Measurements from ENCODE around the gene EIF3K.

The EIF3K gene

GRCh38 chr19:38682872-38683392 lies 63.9 kb downstream of the EIF3K start:
- Histone ChIP-seq H3K4me1 (ENCODE audit: control insufficient read depth, insufficient read depth, low read length) (peaks cover 41% of the 10 kb centered on the region), H3K9me3 (ENCODE audit: control insufficient read depth, insufficient read depth, low read depth, low read length) (no peaks in the 10 kb centered on the region), H3K36me3 (ENCODE audit: control insufficient read depth in 2 of 2, insufficient read depth in 1 of 2, low read length in 2 of 2) (peaks cover 6 to 27% of the 10 kb centered on the region in 2 experiments), H3K27ac (ENCODE audit: extremely low read depth, low read depth, low read length) (peak overlapping the region; percentile 98), H3K4me3 (ENCODE audit: low read depth, low read length) (no peak overlapping the region)
- POLR2A ChIA-PET: interaction anchor here (0.6 to 2.3 kb wide), 23 partner anchors 9 to 295 kb away, joined by 3 to 63 read pairs (median 4); partner anchors contain the start of genes ACTN4, EIF3K, FAM98C and GGN
- TF ChIP-seq ZNF530 (tag by site-specific recombination; IDR thresholded peaks at IDR 0.05; ENCODE audit: low read depth) (no peak), ZNF624 (tag by site-specific recombination; IDR thresholded peaks at IDR 0.05) (no peak), ZNF677 (tag by site-specific recombination; IDR thresholded peaks at IDR 0.05) (0 out of 2 replicates have a peak, but pooled peaks have one; percentile 6), ZNF26 (tag by site-specific recombination; IDR thresholded peaks at IDR 0.05) (peak; percentile 25; the same call in 1 of the 2 replicates), ZNF324 (tag by site-specific recombination; IDR thresholded peaks at IDR 0.05) (peak; percentile 16; the same call in 1 of the 2 replicates), ZIC2 (tag by site-specific recombination; IDR thresholded peaks at IDR 0.05) (peak; percentile 5; the same call in 1 of the 2 replicates), TRIM28 (IDR thresholded peaks at IDR 0.05; ENCODE audit: borderline replicate concordance, low read length) (peak; percentile 43; the same call in 1 of the 2 replicates), SETDB1 (IDR thresholded peaks at IDR 0.05; ENCODE audit: insufficient read length, low read length) (peak; percentile 27), ZNF639 (tag by site-specific recombination; IDR thresholded peaks at IDR 0.05) (peak; percentile 49; the same call in 1 of the 2 replicates), ZNF341 (tag by site-specific recombination; IDR thresholded peaks at IDR 0.05; ENCODE audit: low read depth) (no peak), ZNF184 (tag by site-specific recombination; IDR thresholded peaks at IDR 0.05) (peak; percentile 38; the same call in 1 of the 2 replicates), OVOL3 (tag by site-specific recombination; IDR thresholded peaks at IDR 0.05) (0 out of 2 replicates have a peak, but pooled peaks have one; percentile 36), SP3 (tag by site-specific recombination; IDR thresholded peaks at IDR 0.05) (no peak)
- TF ChIP-seq, protein P1, sequence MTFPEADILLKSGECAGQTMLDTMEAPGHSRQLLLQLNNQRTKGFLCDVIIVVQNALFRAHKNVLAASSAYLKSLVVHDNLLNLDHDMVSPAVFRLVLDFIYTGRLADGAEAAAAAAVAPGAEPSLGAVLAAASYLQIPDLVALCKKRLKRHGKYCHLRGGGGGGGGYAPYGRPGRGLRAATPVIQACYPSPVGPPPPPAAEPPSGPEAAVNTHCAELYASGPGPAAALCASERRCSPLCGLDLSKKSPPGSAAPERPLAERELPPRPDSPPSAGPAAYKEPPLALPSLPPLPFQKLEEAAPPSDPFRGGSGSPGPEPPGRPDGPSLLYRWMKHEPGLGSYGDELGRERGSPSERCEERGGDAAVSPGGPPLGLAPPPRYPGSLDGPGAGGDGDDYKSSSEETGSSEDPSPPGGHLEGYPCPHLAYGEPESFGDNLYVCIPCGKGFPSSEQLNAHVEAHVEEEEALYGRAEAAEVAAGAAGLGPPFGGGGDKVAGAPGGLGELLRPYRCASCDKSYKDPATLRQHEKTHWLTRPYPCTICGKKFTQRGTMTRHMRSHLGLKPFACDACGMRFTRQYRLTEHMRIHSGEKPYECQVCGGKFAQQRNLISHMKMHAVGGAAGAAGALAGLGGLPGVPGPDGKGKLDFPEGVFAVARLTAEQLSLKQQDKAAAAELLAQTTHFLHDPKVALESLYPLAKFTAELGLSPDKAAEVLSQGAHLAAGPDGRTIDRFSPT (tag by site-specific recombination; IDR thresholded peaks at IDR 0.05): no peak
- TF ChIP-seq, protein P2, sequence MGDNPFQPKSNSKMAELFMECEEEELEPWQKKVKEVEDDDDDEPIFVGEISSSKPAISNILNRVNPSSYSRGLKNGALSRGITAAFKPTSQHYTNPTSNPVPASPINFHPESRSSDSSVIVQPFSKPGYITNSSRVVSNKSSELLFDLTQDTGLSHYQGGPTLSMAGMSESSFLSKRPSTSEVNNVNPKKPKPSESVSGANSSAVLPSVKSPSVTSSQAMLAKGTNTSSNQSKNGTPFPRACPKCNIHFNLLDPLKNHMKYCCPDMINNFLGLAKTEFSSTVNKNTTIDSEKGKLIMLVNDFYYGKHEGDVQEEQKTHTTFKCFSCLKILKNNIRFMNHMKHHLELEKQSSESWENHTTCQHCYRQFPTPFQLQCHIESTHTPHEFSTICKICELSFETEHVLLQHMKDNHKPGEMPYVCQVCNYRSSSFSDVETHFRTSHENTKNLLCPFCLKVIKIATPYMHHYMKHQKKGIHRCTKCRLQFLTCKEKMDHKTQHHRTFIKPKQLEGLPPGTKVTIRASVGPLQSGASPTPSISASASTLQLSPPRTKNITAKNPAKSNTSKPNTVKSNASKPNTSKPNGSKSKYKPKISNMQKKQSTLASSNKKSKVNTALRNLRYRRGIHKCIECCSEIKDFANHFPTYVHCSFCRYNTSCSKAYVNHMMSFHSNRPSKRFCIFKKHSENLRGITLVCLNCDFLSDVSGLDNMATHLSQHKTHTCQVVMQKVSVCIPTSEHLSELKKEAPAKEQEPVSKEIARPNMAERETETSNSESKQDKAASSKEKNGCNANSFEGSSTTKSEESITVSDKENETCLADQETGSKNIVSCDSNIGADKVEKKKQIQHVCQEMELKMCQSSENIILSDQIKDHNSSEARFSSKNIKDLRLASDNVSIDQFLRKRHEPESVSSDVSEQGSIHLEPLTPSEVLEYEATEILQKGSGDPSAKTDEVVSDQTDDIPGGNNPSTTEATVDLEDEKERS (tag by site-specific recombination; IDR thresholded peaks at IDR 0.05): peak; percentile 91; the same call in 1 of the 2 replicates
- TF ChIP-seq, protein P3, sequence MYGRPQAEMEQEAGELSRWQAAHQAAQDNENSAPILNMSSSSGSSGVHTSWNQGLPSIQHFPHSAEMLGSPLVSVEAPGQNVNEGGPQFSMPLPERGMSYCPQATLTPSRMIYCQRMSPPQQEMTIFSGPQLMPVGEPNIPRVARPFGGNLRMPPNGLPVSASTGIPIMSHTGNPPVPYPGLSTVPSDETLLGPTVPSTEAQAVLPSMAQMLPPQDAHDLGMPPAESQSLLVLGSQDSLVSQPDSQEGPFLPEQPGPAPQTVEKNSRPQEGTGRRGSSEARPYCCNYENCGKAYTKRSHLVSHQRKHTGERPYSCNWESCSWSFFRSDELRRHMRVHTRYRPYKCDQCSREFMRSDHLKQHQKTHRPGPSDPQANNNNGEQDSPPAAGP (tag by site-specific recombination; IDR thresholded peaks at IDR 0.05): peak; percentile 24; the same call in 1 of the 2 replicates
- TF ChIP-seq, protein P4, sequence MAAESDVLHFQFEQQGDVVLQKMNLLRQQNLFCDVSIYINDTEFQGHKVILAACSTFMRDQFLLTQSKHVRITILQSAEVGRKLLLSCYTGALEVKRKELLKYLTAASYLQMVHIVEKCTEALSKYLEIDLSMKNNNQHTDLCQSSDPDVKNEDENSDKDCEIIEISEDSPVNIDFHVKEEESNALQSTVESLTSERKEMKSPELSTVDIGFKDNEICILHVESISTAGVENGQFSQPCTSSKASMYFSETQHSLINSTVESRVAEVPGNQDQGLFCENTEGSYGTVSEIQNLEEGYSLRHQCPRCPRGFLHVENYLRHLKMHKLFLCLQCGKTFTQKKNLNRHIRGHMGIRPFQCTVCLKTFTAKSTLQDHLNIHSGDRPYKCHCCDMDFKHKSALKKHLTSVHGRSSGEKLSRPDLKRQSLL (tag by site-specific recombination; IDR thresholded peaks at IDR 0.05): 0 out of 2 replicates have a peak, but pooled peaks have one; percentile 22
- CTCF ChIA-PET: interaction anchor here (0.5 to 2.9 kb wide), 9 partner anchors 11 to 794 kb away, joined by 3 to 12 read pairs (median 4); no protein-coding TSS in a partner anchor

Measured in HEK293 (cell line).